GM19324 (cell line): ENCODE measurements around the gene NTSR1.

Source experiments
- ATAC-seq: cut with Tn5 transposase; IDR thresholded peaks from one replicate; pipeline ENCODE4 v1.9.1; 2021; ENCODE audit warnings: mild to moderate bottlenecking, moderate library complexity; ENCODE audit not compliant: unreplicated experiment, low FRiP score

The NTSR1 gene

DNA sequence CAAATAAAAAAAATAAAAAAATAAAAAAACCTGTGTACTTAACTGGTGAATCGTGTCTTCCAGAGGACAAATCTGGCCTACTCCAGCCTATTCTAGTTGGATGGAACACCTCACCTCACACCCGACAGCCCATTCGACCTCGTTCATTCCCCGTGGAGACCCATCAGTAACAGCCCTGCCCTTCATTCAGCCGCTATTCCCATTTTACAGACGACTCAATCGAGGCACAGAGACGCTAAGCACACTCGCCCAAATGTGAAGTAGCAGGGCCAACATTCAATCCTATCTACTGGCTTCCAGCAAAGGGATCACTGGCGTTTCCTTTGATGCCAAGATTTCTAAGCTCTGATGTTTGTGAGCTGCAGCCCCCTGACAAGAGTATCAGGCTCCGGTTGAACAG is 1.8 kb upstream of the NTSR1 start:
- no peak for ATAC-seq

GRCh38 chr20:62707276-62707920 is 1.2 kb upstream of the NTSR1 start:
- no peak for ATAC-seq

- ATAC-seq: no peak
Measured at GRCh38 chr20:62707921-62708521, 615 bp upstream of the NTSR1 start.

DNA sequence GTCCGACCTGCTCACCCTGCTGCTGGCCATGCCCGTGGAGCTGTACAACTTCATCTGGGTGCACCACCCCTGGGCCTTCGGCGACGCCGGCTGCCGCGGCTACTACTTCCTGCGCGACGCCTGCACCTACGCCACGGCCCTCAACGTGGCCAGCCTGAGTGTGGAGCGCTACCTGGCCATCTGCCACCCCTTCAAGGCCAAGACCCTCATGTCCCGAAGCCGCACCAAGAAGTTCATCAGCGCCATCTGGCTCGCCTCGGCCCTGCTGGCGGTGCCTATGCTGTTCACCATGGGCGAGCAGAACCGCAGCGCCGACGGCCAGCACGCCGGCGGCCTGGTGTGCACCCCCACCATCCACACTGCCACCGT is 885 bp downstream of the NTSR1 start:
- no peak for ATAC-seq

GRCh38 chr20:62710221-62710885 is 1.7 kb downstream of the NTSR1 start:
- no peak for ATAC-seq

DNA sequence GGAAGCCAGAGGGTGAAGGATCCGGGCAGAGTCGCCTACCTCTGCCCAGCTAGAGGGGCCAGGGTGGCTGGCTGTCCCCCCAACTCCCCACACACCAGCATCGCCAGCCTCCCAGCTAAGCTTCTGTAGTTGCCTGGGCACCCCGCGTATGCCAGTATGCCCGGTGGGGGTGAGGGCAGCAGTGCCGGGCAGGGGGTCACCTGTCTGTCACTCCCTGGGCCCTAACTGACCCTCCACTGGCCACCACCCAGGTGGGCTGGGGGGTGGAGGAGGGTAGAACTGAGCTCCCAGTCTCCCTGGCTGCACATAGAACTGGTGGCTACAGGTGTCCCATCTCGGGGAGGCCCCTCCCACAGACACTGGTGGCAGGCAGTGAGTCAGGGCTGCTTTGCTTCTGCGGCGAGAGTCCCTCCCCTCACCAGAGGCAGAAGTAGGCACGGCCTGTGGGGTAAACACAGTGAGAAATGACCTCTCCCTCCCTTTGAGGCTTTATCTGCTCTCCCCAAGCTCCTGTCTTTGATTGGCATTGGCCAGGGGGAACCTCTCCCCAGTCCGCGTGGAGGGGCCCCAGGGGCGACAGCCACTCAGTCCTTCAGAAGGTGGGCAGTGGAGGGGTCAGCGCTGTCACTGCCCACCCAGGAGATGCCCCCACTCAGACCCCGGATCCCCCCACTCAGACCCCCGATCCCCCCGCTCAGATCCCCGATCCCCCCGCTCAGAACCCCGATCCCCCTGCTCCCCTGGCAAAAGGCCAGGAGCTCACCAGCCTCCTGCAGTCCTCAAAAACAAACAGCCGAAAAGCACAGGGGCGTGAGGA is 2.5 kb downstream of the NTSR1 start:
- no peak for ATAC-seq

- no peak for ATAC-seq
Measured at GRCh38 chr20:62711703-62712101, 3.1 kb downstream of the NTSR1 start.

DNA sequence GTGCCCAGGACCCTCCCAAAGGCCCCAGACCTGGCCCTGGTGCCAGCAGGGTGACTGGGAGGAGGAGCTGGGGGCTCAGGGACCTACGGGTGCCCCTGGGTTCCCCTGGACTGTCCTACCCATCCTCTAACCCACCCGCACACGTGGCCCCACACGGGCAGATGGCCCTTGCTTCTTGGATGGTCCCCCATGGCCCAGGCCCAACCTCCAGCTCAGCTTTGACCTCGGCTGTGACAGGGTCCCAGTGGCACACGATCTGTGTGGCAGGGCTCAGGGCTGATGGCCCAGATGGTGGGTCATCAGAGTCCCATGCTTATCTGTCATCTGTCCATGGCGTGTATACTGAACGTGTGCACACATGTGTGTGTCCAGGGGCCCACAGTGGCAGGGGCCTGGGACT is 4.0 kb downstream of the NTSR1 start:
- ATAC-seq: no peak

- no peak for ATAC-seq
Measured at GRCh38 chr20:62714006-62714405, 5.4 kb downstream of the NTSR1 start.

DNA sequence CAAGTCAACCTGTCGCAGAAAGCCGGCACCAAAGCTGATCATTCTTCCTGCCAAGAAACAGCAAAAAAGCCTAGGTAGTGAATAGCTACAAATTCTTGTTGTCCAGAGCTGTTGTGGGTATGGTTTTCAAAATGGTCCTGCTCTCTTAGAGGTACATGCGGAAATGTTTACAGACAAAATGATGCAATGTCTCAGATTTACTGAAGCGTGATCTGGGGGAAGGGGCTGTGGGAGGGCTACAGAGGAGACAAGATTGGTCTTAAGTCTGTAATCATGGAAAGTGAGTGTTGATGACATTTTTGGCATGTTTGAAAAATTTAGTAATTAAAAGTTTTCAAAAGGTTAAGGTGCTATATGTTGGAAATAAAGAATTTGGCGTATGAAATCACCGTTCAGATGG is 6.2 kb downstream of the NTSR1 start:
- no peak for ATAC-seq

GRCh38 chr20:62715201-62715600 is 6.6 kb downstream of the NTSR1 start:
- ATAC-seq: no peak

GRCh38 chr20:62716198-62716940 is 7.7 kb downstream of the NTSR1 start:
- ATAC-seq: no peak

- no peak for ATAC-seq
Measured at GRCh38 chr20:62716941-62717310, 8.3 kb downstream of the NTSR1 start.

DNA sequence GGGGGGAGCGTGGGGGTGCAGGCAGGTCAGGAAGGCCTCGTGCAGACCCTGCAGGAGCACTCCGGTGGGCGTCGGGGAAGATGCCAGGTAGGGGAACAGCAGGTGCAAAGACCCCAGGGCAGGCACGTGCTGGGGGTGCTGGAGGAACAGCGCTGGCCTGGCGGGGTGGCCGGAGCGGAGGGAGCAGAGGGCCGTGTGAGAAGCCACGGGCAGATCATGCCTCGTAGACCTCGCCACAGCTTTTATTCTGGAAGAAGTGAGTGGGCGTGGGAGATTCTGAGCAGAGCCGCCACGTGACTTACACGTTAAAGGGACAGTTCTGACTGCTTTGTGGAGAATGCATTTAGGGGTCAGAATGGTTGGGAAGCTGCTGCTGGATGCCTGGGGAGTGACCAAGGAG is 9.3 kb downstream of the NTSR1 start:
- ATAC-seq: no peak

DNA sequence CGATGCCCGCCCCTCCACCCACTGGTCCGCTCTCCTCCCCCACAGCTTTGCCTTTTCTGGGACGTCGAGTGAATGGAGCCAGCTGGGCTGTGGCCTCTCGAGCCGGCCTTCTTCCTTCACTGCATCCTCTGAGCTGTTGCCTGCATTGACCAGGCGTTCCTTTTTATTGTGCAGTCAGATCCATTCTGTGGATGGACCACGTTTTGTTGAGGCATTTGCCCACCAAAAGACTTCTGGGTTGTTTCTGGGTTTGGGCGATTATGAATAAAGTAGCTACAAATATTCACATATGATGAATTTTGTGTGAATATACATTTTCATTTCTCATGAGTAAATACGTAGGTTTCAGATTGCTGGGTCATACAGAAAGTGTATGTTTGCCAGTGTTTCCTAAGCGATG is 9.9 kb downstream of the NTSR1 start:
- no peak for ATAC-seq

- ATAC-seq: no peak
Measured at GRCh38 chr20:62719250-62719935, 10.8 kb downstream of the NTSR1 start.

GRCh38 chr20:62721511-62722370 is 13.1 kb downstream of the NTSR1 start:
- no peak for ATAC-seq

DNA sequence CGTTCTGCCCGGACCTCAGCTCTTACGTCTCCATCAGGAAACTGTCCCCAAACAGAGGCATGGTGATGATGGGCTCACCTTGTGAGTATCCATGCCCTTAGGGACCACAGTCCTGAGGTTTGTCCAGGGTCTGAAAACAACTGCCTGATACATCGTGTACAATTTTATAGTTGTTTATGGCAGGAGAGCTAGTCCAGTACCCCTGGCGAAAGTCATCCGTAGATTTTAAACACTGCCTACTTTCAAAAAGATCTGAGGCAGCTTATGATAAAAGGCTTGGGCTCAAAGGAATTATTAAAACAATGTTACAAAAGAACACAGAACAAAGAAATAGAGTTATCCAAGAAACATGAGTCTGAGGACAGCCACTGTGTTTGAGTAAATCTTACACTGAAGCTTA is 14.0 kb downstream of the NTSR1 start:
- ATAC-seq: no peak

GRCh38 chr20:62723351-62723750 is 14.7 kb downstream of the NTSR1 start:
- no peak for ATAC-seq
